Stomach (tissue), 9 donors: Measurements from ENCODE around the gene MOV10L1. TPM values are rescaled to one million over a fixed set of nuclear protein-coding genes. Genes with fewer than 3 reads are reported as not detected.
A peak's percentile ranks its signal among the peaks of the same experiment; 100 is the strongest.

Source experiments
- DNase-seq, 2 donors: peaks; one replicate each; pipeline versions ENCODE4 v3.0.0 to v3.0.0-alpha.2; 2013 to 2019
- H3K27ac ChIP-seq, 5 donors: fragments of 200-600 bp in 4 of 5; sonication (generic) in 4 of 5; one replicate each; pipeline ENCODE4 v1.5.1; 2013 to 2019; ENCODE audit warnings: mild to moderate bottlenecking in 1 of 5, moderate library complexity in 1 of 5
- H3K27me3 ChIP-seq, 3 donors: fragments of 200-600 bp; sonication (generic); one replicate each; pipeline ENCODE4 v1.5.1; 2017 to 2019; ENCODE audit warnings: mixed run types in 1 of 3
- H3K36me3 ChIP-seq, 4 donors: fragments of 200-600 bp; sonication (generic); 1 replicate in 3 of 4; 2 replicates in 1 of 4; pipeline ENCODE4 v1.5.1; 2016 to 2019
- H3K4me1 ChIP-seq, 4 donors: fragments of 200-600 bp; sonication (generic); one replicate each; pipeline ENCODE4 v1.5.1; 2016 to 2019
- H3K4me3 ChIP-seq, 4 donors: fragments of 200-600 bp; sonication (generic) in 3 of 4; one replicate each; pipeline ENCODE4 v1.5.1; 2016 to 2019; ENCODE audit warnings: mild to moderate bottlenecking in 1 of 4
- H3K9me3 ChIP-seq, 4 donors: fragments of 200-600 bp; sonication (generic); one replicate each; pipeline ENCODE4 v1.5.1; 2016 to 2019
- CTCF ChIP-seq, 7 experiments: fragments of 450-650 bp in 4 of 7; fragments of 200-600 bp in 3 of 7; sonication (generic) in 3 of 7; IDR thresholded peaks; one replicate each; pipeline ENCODE4 v1.5.1; 2016 to 2019; ENCODE audit warnings: antibody characterized with exemption in 7 of 7, control low read depth in 2 of 7, mild to moderate bottlenecking in 1 of 7
- EP300 ChIP-seq: sonication (generic); formaldehyde crosslinking; IDR thresholded peaks from one replicate; pipeline ENCODE4 v1.6.1; 2017; ENCODE audit warnings: antibody characterized with exemption
- POLR2A ChIP-seq, 4 donors: fragments of 450-650 bp; IDR thresholded peaks; one replicate each; pipeline ENCODE4 v1.6.1; 2016; ENCODE audit warnings: antibody characterized with exemption in 4 of 4, control low read depth in 2 of 4, mild to moderate bottlenecking in 1 of 4, moderate library complexity in 1 of 4
- POLR2AphosphoS5 ChIP-seq, 3 donors: sonication (generic); formaldehyde crosslinking; IDR thresholded peaks; one replicate each; pipeline ENCODE4 v1.6.1; 2016; ENCODE audit warnings: antibody characterized with exemption in 3 of 3
- WGBS, 5 donors: extraction: QIAGEN DNeasy Blood & Tissue Kit in 3 of 5; methylation state at CpG; one replicate each; pipeline versions ENCODE4 v1.1.5 to v1.1.7; 2013 to 2018; 5-methylcytosine and 5-hydroxymethylcytosine counted together
- intact Hi-C: fragments of 100-400 bp; cut with DNase I; formaldehyde crosslinking; loops from one replicate; pipeline ENCODE4 v1.15.1; 2023; ENCODE audit warnings: low total_unique reads
- polyA plus RNA-seq, 3 donors: library from polyadenylated mRNA; stranded (reverse); fragments of 200-250 nt; gene quantifications; one replicate each; pipeline ENCODE4 v1.2.3, GENCODE V29; 2013
- total RNA-seq, 5 donors: library from RNA; depleted of rRNA; stranded (reverse); fragments of >200 nt; gene quantifications; one replicate each; pipeline versions ENCODE4 v1.1.0 to v1.2.3, GENCODE V29; 2014 to 2016
- donor health status: healthy with polysubstance abuse.
- donor health status: Bipolar disorder and iron deficiency.
- donor health status: healthy.

The MOV10L1 gene
- total and polyA plus RNA-seq, 8 donors, result 0.12 to 2.8 (median 0.46) TPM; not detected in 3

GRCh38 chr22:50186181-50186714 lies 96.4 kb downstream of the MOV10L1 start:
- no peak for DNase-seq
- H3K36me3 ChIP-seq, result peaks cover 0 to 5% (median 0%) of the 10 kb centered on the region in 4 donors
- no peak for TF ChIP-seq POLR2A (IDR thresholded peaks at IDR 0.05)
- no peak for TF ChIP-seq CTCF (IDR thresholded peaks at IDR 0.05)
- TF ChIP-seq POLR2AphosphoS5 (IDR thresholded peaks at IDR 0.05), result no peak
- no peak for TF ChIP-seq EP300
- 0 to 2% (median 1%) methylated on average over 20 to 47 of the region's 47 CpGs for WGBS, 5 donors
- H3K4me3 ChIP-seq, result peak overlapping the region; percentile 72 to 90 (median 74)
- H3K9me3 ChIP-seq, result no peaks in the 10 kb centered on the region
- peaks cover 49 to 85% (median 83%) of the 10 kb centered on the region in 4 donors for H3K4me1 ChIP-seq
- intact Hi-C loops, result no loop called here
- H3K27ac ChIP-seq, result peak overlapping the region; percentile 71 to 89 (median 85)
- no peaks in the 10 kb centered on the region for H3K27me3 ChIP-seq

GRCh38 chr22:50186761-50187523 lies 97.1 kb downstream of the MOV10L1 start:
- intact Hi-C loops, result no loop called here
- Histone ChIP-seq H3K4me1 (peaks cover 56 to 92% (median 90%) of the 10 kb centered on the region in 4 donors), H3K4me3 (peak overlapping the region; percentile 72 to 90 (median 74)), H3K36me3 (peaks cover 0 to 5% (median 0%) of the 10 kb centered on the region in 4 donors), H3K9me3 (no peaks in the 10 kb centered on the region), H3K27me3 (no peaks in the 10 kb centered on the region), H3K27ac (peak overlapping the region; percentile 71 to 89 (median 85))
- TF ChIP-seq POLR2A (IDR thresholded peaks at IDR 0.05), result no peak
- TF ChIP-seq EP300, result no peak
- no peak for TF ChIP-seq POLR2AphosphoS5 (IDR thresholded peaks at IDR 0.05)
- no peak for TF ChIP-seq CTCF (IDR thresholded peaks at IDR 0.05)
- DNase-seq, result peak in 1 of 2 donors; percentile 51
- 18 to 40% (median 25%) methylated on average over 14 to 26 of the region's 26 CpGs for WGBS, 5 donors

GRCh38 chr22:50188356-50188755 lies 98.5 kb downstream of the MOV10L1 start:
- 95 to 100% (median 96%) methylated on average over 8 to 11 of the region's 11 CpGs for WGBS, 5 donors
- Histone ChIP-seq H3K27me3 (no peaks in the 10 kb centered on the region), H3K4me3 (no peak overlapping the region), H3K9me3 (no peaks in the 10 kb centered on the region), H3K27ac (peak overlapping the region in 2 of 5 donors; percentile 85 to 89), H3K36me3 (peaks cover 0 to 7% (median 4%) of the 10 kb centered on the region in 4 donors), H3K4me1 (peaks cover 67 to 94% (median 93%) of the 10 kb centered on the region in 4 donors)
- intact Hi-C loops, result no loop called here
- TF ChIP-seq EP300 (no peak), CTCF (IDR thresholded peaks at IDR 0.05) (no peak), POLR2A (IDR thresholded peaks at IDR 0.05) (no peak), POLR2AphosphoS5 (IDR thresholded peaks at IDR 0.05) (no peak)
- no peak for DNase-seq

GRCh38 chr22:50189184-50189848 lies 99.5 kb downstream of the MOV10L1 start:
- intact Hi-C loops, result no loop called here
- peak overlapping the region in 1 of 4 donors; percentile 30 for H3K4me3 ChIP-seq
- H3K36me3 ChIP-seq, result peaks cover 8 to 17% (median 14%) of the 10 kb centered on the region in 4 donors
- H3K27me3 ChIP-seq, result no peaks in the 10 kb centered on the region
- WGBS, 5 donors, result 45 to 66% (median 56%) methylated on average over 13 to 20 of the region's 20 CpGs
- DNase-seq, result peak; percentile 68 to 73
- peak overlapping the region; percentile 82 to 93 (median 89) for H3K27ac ChIP-seq
- H3K9me3 ChIP-seq, result no peaks in the 10 kb centered on the region
- TF ChIP-seq EP300, result no peak
- no peak for TF ChIP-seq POLR2A (IDR thresholded peaks at IDR 0.05)
- TF ChIP-seq CTCF (IDR thresholded peaks at IDR 0.05), result no peak
- no peak for TF ChIP-seq POLR2AphosphoS5 (IDR thresholded peaks at IDR 0.05)
- H3K4me1 ChIP-seq, result peaks cover 59 to 86% (median 84%) of the 10 kb centered on the region in 4 donors
